HG02759 (cell line): ENCODE measurements around the gene STAP2.
A peak's percentile ranks its signal among the peaks of the same experiment; 100 is the strongest.

Source experiments
- ATAC-seq: cut with Tn5 transposase; IDR thresholded peaks from one replicate; pipeline ENCODE4 v1.9.1; 2021; ENCODE audit warnings: mild to moderate bottlenecking, moderate library complexity; ENCODE audit not compliant: unreplicated experiment

STAP2 gene, protein sequence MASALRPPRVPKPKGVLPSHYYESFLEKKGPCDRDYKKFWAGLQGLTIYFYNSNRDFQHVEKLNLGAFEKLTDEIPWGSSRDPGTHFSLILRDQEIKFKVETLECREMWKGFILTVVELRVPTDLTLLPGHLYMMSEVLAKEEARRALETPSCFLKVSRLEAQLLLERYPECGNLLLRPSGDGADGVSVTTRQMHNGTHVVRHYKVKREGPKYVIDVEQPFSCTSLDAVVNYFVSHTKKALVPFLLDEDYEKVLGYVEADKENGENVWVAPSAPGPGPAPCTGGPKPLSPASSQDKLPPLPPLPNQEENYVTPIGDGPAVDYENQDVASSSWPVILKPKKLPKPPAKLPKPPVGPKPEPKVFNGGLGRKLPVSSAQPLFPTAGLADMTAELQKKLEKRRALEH

DNA sequence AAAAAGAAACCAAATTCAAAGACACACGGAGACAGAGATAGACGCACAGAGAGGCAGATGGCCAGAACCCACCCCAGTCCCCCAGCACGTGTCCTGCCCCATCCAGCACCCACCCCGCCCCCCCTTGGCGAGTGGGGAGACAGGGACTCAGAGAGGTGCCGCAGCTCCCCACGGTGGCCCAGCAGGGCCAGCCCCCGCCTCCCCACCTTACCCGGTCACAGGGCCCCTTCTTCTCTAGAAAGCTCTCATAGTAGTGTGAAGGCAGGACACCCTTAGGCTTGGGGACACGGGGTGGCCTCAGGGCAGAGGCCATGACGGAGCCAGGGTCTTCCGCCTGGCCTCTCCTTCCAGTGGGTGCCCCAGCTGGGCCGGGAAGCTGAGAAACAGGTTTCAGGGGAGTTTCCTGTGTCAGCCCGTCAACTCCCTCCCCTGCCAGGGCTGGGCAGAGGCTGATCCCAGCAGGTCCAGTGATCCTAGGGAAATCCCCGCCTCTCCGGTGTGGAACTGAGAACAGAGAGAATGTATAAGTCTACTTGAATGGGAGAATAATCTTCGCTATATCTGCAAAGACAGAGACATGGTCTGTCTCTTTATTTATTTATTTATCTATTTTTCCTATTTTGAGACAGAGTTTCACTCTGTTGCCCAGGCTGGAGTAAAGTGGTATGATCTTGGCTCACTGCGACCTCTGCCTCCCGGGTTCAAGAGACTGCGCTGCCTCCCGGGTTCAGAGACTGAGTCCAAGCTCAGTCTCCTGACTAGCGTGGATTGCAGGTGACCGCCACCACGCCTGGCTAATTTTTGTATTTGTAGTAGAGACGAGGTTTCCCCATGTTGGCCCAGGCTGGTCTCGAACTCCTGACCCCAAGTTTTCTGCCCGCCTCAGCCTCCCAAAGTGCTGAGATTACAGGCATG lies at the start of gene STAP2:
Gene STAP2, minus strand, starts transcription at position 387 of the 915 bp plus-strand sequence. Its CDS starts 74 bp downstream, at position 313.
- ATAC-seq = no peak

DNA sequence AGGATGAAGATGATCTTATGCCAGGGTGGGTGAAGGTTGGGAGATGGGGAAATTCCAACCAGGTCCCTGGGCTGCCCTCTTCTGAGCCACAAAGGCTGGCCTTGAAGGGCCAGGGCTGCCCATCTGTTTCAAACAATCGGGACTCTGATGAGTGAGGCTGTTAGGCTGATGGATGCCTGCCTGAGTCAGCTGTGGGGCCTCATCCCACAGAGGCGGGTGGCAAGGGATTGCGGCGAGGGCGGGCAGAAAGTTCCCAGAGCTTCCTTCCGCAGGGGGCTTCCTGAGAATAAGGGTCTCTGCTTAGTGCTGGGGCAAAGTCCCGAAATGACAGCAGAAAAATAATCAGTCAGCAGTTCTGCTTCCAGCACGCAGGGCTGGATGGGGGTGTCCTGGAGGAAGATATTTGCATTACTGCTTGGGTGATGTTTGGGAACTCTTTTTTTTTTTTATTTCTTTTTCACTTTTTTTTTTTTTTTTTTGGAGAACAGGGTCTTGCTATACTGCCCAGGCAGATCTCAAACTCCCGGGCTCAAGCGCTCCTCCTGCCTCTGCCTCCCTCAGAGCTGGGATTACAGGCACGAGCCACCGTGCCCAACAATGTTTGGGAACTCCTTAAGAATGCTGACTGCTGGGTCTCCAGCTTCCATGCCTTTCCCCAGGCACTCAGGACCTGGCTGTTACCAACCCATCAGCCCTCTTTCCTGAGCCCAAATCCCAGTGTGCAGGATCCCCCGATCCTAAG lies 47.6 kb upstream of the STAP2 start:
- ATAC-seq = no peak

DNA sequence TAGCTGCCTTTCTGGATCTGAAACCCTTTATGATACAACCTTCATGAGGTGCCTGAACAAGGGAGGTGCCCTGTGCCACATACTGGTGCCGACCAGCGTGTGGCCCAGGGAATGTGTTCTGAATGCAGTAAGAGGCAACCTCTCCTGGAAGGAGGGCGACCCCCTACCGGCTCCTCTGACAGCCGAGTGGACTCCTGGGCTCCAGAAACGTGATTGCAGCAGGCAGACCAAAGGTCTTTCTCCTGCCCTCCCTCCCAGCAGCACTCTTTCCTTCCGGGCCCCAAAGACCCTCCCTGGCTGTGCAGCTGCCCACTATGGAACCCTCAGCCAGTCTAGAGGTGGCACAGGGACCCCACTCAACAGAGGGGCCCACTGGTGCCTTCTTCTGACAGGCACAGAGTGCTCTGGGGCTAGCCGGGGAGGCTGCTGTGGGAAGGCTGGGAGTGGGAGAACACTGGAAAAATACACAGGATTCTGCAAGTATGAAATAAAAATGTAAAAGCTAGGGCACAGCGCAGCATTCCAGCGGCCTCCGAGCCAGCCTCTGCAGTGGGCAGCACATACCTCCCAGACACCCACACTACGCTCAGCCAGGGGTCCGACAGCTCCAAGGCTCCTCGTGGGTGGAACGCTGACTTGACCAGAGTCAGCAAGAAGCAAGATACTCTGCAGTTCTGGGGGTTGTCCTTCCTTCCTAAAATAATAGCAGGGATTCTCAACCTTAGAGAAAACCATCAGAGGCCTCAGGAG lies 46.8 kb upstream of the STAP2 start:
- ATAC-seq = no peak

DNA sequence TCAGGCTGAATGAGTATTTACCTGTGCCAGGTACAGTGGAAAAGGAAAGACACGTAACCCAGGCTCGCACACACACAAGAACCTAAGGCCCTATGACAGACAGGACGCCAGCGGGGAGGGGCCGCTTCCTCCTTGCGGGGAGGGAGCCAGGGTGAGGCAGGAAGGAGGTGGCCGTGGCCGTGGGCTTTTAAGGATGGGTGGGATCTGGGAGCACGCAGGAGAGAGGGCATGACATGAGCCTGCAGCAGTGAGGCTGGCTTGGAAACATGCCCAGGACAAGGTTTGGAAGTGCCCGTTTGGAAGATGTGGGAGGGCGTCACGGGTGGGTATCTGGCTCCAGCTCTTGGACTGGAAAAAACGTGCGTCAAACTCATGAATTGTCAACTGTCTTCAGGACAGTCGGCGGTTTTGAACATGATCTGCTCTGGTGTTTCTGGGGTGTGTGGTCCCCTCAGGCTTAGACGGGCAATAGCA lies 41.7 kb upstream of the STAP2 start:
- no peak for ATAC-seq

DNA sequence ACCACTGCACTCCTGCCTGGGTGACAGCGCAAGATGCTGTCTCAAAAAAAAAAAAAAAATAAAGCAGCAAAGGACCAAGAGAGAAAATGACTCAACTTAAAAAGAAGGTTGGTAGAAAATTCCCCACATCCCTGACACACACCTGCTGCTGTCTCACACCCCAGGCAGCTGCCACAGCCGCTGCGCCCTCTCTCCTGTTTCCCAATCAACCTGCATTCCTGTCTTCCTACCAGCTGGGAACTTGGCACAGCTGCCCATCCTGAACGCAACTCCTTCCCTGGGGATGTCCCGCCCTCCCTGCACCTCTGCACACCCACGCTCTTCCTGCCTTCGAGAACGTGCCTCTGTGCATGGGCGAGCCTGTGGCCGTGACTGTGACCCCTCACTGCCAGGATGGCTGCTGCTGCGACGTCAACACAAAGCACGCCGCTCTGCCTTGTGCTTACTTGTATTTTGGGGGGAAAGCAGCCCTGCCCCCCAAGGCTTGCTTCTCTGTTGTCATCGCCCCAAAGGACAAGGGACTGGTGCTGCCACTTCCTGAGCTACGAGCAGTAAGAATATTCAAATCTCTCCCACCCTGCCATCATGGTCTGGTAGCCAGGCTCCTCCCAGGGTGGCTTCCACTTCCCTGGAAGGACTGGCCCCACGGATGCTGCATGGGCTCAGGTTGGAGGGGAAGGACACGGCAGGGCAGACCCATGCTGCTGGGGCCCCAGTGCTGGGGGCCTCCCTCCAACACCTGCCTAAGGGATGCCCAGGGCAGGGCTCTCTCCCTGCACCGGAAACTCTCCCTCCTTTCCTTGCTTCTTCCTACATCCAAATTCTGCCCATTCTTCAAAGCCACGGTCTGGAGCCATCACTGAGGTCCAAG lies 41.0 kb upstream of the STAP2 start:
- peak; percentile 38 for ATAC-seq

DNA sequence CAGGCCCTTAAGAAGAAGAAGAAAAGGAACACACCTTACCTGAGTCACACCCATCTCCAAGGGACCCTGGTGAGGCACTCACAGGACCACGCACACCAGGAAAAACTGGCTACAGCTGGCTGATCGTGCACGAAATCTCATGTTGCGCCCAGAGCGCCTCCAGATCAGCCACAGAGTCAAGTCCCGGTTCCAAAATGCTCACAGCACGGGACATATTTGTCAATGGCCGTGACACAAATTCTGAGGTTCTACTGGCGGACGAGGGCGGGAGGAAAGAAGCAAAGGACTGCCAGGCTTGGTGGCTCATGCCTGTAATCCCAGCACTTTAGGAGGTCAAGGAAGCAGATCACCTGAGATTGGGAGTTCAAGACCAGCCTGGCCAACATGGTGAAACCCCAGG lies 40.3 kb upstream of the STAP2 start:
- ATAC-seq = no peak

DNA sequence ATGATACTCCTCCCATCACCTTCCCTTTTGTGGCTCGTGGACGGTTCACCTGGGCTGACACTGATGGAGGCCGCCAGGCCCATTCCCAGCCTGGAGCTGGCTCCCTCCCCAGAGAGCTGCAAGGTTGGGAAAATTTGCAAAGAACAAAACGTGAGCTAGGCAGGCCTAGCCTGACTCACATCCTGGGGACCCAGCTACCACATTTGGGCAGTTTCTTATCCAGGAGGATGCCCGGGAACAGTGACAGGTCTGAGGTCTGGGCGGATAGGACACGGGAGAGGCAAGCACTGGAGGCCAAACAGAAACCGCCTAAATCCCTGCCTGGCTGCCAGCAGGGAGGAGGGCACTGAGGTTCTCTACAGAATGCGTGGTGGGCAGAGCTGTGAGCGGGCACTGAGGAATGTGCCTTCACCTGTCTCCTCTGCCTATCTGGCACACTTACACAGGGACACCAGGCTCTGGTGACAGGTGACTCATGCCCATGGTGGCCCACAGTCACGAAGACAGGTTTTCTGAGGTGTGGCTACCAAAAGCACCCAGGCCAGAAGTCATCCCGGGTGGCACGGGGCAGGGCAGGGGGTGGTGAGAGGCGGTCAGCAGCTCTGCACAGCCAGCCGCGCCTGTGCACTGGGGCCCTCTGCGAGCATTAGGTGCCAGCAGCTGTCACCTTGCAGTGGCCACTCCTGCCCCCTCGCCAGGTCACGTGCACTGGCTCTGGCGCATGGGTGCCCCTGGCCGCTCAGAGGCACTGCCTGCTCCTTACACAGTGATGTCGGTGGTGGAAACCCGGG lies 38.6 kb upstream of the STAP2 start:
- ATAC-seq = no peak

DNA sequence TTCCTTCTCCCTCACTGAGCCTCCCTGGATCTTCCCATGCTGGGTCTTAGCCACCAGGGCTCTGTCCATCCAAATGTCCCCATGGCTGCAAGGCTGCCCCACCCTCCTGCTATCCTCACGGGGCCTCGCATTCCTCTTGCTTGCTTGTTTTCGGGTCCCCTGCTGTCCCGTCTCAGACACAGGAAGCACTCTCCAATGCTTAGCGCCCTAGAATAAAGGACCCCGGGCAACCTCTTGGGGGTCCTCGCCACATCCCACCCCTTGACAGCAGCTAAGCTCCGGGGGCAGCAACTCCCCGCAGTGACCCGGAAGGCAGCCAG lies 38.0 kb upstream of the STAP2 start:
- no peak for ATAC-seq

DNA sequence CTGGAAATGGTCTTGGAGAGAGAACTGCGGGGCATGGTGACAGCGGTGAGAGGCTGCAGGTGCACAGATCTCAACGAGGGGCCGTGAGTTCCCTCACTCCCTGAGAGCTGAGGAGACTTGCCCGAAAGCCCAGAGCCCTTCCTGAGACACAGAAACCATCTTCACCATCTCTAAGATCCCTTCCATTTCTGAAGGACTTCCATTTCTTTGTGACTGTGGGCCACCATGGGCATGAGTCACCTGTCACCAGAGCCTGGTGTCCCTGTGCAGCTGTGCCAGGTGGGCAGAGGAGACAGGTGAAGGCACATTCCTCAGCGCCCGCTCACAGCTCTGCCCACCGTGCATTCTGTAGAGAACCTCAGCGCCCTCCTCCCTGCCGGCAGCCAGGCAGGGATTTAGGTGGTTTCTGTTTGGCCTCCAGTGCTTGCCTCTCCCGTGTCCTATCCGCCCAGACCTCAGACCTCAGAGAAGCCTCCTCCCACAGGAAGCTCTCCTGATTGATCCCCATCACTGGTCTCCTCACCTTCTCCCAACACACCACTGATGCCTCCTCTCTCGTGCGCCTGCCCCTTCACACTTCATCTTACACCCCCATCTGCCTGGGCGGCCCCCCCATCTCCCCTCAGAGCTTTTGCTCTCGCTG lies 37.5 kb upstream of the STAP2 start:
- no peak for ATAC-seq

DNA sequence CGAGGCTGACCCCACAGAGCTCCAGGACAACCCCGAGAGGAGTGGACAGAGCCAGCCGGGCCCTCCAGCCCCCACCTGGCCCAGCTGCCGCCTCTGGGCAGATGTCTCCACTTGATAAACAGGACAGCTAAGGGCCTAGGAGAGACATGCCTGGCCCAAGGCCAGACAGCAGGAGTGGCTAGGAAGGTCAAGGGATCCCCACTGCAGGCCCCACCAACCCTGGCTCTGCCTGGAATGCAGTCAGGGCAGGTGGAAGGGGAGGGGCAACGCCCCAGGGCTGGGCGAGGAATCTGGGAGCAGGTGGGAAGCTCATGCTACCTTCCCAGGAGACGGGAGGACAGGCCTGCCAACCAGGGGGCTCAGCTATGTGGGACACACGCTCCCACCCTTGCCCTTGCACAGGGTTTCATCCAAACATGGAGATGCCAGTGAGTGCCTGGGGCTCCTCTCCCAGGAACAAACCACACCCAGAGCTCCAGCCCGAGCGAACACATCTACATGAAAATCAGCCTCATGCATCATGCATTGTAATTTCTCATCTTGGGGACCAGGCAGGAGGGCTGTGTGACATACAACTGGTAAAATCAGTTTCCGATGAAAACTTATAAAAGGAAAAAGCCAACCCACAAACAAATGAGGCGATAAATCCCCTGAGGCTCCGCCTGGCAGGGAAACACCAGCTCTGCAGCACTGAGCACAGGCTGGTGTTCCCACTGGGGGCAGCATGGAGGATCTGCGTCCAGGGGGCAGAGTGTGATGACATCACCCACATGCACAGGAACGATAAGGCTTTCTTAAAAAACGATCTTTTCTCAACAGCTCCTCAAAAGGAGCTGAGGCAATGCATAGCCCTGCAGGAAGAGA lies 36.8 kb upstream of the STAP2 start:
- peak; percentile 44 for ATAC-seq

DNA sequence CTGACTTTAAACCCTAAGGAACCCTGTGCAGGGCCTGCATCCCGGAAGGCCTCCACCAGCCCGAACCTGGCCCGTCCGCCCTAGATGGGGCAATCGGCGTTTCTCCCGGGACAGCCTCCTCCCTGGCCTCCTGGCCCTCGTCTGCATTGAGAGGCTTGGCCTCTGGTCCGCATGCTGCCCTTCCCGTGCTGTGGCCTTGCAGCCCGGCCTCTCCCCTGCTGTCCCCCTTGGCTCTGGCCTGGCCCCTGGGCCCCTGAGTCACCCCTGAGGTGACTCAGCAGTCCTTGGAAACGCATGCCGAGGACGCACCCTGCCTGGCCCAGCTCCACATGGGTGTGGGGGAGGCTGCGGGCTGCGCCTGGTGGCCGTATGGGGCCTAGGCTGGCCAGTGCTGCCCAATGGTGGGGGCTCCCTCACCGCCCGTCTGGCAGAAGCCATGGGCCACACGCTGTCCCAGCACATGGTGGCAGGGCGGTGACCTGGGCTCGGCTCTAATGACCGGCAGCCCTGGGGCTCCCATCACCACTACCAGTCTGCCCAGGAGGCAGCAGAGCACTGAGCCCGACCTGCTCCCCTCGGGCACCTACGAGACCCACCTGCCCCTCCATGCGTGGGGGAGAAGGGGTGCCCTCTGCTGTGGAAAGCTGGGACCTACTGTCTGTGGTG lies 36.0 kb upstream of the STAP2 start:
- ATAC-seq = no peak

DNA sequence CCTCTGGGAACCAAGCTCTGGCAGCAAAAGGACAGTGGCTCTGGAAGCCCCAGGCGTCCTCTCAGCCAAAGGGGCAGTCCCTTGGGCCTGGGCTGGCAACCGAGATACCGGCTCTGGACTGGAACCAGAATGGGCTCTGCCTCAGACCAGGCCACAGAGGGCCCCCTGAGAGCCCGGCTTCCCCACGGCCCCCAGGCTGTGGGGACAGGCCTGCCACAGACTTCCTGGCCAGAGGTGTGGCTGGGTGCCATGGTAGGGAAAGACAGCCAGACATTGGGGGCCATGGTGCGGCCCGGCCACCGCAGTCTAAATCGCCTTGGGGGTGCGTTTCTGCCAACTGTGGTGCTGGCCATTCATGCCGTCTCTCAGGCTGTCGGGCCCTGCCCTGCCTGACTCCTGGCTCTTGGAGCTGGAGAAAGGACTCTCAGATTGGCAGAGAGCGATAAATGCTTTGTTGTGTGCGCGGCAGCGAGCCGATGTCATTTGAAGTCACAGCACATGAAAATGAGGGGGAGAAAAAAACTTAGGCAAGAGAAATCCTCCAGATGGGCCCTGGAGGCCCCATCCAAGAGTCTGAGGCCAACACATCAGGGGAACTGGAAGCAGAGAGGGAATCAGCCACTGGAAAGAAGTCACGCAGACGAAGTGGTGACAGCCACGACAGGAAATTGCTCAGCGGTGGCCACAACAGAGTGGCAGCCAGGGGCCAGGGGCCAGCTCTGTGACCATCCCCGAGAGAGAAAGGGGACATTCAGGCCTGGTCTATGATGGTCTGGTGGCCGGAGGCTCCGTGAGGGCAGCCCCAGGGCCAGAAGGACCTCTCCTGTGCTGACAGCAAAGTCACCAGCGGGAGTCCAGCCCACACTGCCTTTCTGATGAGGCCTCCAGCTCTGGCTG lies 35.2 kb upstream of the STAP2 start:
- no peak for ATAC-seq

DNA sequence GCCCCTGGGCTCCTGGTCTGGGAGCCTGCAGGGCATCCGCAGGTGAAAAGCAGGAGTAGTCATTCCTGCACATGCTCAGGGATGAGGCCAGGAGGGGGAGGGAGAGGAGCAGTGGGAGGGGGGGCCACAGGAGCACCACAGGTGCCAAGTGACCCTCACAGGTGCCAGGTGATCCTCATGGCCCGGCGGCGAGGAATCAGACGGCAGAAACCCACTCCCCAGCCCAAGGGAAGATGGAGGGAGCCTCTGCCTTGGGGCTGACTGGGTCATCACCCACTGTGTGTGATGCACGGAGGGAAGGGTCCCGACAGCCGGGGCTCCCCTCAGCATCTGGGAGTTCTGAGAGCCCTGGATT lies 34.4 kb upstream of the STAP2 start:
- no peak for ATAC-seq

DNA sequence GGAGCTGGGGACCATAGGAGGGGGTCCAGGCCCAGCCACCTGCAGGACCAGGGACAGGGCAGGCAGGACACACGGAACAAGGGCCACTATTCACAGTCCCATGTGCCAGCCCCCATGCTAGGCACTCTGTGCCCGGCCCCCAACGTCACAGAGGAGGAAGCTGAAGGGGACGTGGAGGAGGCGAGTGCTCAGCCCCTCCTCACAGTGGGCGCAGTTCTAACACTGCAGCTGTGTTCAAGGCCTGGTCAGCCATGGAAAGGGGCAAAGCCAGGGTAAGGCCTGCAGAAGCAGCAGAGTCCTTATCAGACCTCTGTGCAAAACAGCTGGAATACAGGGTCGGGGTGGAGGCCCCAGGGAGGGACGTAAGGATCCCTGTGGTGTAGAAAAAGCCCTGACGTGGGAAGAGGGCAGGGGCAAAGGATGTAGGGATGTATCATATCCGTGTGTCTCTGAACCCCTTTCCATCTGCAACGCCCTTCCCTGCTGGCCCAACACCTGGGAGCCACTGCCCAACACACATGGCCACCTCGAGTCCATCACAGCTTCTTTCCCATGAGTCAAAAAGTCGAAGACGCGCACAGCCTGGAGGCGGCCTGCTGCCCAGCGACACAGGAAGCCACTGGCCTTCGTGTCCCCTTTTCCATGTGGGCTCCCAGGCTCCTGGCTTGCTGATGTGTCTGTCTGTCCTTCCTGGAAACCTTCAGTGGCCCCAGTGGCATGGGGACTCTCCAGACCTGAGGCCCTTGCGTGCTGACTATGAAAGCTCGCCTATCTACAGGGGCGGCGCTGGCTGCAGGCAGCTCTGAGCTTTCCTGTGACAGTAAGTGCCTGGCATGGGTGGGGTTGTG lies 33.8 kb upstream of the STAP2 start:
- no peak for ATAC-seq
